GF-D8 (cell line): ENCODE results near the gene POMT2.
A peak's percentile ranks its signal among the peaks of the same experiment; 100 is the strongest.
"Not testable (repeated sequence)": the region's sequence is repeated elsewhere in the genome, so short reads cannot be mapped to it uniquely, and the experiment has no call there.

ENCODE experiments used
- DNase-seq: peaks from one replicate; lab custom pipeline; 2025; lab: John Stamatoyannopoulos, UW

POMT2 gene

GRCh38 chr14:77324816-77325745 is 4.4 kb upstream of the POMT2 start:
- DNase-seq = no peak

- no peak for DNase-seq
Measured at GRCh38 chr14:77324289-77324688, 3.6 kb upstream of the POMT2 start.

DNA sequence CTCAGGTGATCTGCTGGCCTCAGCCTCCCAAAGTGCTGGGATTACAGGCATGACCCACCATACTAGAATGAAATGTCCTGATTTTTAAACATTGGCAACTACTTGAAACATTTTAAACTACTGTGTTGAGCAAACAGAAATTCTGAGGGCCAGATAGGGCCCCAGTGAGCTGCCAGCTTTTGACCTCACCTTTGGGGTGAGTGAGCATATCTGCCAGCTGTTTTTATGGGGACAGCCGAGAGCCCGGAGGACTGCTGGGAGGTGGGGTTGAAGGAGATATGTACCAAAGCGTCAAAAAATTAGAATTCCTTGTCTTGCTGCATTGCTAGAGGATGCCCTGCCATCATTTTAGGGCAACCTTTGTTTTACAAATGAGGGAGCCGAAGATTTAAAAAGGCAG is 2.9 kb upstream of the POMT2 start:
- DNase-seq = no peak

DNA sequence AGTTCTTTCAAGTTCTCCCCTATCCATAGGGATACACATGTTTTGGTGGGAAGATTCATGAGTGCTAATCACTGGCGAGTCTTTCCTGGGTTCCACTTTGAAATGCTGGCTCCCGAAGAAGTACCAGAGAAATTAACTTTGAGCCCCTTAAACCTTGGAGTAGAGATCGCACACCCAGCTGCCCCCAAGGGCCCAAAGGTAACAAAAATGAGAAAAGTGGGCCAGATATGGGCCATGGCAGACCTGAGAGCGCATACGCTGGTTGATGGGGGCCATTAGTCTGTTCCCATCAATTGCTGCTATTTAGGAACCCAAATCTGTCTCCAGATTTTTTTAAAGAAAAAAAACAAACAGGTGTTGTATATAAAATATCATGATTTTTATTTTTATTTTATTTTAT is 2.3 kb upstream of the POMT2 start:
- DNase-seq = no peak

DNA sequence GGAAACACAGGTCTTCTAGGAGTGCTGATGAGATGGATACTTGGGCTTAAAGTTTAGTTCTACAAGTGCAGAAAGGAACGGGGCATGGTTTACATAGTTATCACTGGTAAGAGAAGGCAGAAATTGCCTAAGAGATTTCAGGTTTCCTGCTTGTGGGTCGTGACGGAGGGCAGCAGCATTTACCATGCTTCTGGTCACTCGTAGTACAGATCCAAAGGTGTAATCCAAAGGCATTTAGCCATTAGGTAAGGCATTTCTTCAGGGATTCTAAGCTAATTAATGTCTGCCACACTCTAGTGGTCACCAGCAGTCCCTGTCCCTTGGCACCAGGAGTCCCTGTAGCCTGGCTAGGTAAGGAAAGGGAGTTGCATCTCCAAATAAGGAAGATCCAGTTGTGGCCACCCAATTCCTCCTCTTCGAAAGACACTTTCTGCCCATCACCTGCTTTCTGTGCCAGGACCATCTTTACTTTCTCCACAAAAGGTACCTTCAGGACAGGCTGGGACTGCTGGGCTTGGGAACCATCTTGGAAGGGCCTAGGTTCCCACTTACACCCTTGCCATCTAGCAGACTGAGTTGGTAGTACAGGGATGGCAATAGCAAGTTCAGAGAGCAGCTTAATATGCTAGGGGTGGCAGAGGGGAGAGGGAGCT is 1.7 kb upstream of the POMT2 start:
- peak; percentile 1 for DNase-seq

- no peak for DNase-seq
Measured at GRCh38 chr14:77319422-77319821, 1.3 kb downstream of the POMT2 start.

GRCh38 chr14:77318756-77319155 is 1.9 kb downstream of the POMT2 start:
- not testable (repeated sequence) for DNase-seq

DNA sequence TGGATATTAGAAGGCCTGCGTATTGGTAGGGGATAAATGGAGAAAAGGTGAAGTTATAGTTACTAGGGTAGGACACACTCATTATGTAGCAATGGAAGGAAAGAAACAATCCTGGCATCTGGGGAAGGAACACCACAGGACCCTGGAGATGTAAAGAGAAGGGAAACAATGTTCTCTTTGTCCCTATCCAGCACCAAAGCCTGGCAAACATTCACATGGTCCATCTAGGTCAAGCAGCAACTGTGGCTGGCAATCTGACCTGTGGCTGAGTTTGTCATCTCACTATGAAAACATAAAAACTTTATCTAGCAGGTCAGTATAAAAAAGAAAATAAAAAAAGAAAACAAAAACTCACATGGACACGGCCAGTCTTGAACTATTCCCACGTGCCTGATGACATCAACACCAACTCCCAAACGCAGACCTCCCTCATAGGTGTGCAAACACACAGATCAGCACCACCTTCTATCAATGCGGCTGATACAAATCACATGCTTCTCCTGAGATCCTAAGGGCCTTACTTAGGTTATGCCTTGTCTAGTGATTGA is 2.6 kb downstream of the POMT2 start:
- no peak for DNase-seq

DNA sequence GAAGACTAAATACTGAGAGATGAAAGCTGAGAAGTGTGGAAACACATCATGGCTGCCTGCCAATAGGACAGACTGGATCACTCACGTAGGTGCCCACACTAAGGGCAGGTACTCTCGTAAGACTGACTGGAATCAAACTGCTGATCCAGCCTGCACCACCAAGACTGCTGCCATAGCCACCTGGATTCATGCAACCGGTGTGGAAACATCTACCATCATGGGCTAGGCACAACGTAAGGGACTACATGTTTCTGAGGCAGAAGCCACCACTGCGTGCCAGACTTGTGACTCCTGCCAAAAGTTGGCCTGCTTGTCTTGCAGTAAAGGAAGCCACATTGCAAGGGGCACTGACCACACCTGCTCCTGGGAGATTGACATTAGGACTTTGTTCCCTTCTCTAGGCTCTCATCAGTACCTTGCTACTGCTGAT is 3.8 kb downstream of the POMT2 start:
- DNase-seq = no peak

DNA sequence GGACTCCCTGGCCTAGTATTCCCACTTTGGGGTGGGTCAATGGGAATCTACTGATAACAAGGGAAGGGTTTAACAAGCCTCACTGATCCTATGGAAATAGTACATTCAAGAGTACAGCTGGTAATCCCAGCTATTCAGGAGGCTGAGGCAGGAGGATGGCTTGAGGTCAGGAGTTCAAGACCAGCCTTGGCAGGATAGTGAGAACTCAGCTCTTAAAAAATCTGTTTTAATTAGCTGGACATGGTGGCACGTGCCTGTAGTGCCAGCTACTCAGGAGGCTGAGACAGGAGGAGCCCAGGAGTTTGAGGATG is 4.5 kb downstream of the POMT2 start:
- no peak for DNase-seq

- DNase-seq = no peak
Measured at GRCh38 chr14:77314539-77315457, 5.9 kb downstream of the POMT2 start.

DNA sequence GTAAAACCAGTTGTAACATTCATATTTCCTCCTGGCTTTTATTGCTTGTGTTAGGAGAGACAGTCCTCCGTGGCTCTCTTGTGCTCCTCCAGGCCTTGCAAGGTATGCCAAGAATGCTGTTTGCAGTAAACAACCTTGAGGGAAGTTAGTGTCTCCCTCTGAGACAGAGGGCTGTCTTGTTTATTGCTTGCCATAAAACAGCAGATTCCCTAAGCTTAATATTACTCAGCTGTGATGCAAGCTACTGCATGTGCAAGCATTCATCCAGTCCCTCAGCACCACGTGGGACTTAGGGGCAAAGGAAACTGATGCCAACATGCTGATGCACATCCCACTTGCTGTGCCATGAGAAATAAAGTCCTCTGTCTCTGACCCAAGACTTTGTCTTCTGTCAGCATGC is 6.6 kb downstream of the POMT2 start:
- no peak for DNase-seq

GRCh38 chr14:77313371-77313770 is 7.3 kb downstream of the POMT2 start:
- DNase-seq = no peak

DNA sequence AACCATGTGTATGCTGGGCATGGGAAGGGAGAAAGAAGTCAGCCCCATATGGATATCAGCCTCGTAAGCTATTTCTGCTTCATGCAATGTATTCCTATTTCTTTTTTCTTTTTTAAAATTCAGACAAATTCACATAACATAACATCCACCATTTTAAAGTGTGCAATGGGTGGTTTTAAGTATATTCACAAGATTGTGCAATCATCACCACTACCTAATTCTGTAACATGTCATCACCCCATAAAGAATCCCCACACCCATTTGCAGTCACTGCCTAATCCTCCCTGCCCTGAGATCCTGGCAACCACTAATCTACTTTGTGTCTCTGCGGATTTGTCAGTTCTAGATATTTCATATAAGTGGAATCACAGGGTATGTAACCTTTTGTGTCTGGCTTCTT is 9.5 kb downstream of the POMT2 start:
- no peak for DNase-seq

DNA sequence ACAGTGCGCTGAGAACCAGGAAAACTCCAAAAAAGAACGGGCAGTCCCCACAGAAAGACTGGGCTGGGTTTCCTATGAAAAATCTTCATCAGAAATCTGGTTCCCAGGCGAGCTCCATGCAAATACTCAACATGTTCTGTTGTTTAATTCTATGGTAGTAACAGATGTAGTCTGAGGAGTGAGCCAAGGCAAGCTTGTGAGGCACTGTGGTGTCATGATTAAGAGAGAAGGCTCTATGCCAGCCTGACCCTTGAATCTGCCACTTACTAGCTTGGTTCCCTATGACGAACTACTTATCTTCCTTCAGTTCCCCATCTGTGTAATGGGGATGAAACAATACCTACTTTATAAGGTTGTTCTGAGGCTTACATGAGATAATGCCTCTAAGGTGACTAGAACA is 10.7 kb downstream of the POMT2 start:
- no peak for DNase-seq

- DNase-seq = peak; percentile 32
Measured at GRCh38 chr14:77309131-77309530, 11.6 kb downstream of the POMT2 start.

- no peak for DNase-seq
Measured at GRCh38 chr14:77306851-77307496, 13.7 kb downstream of the POMT2 start.

- no peak for DNase-seq
Measured at GRCh38 chr14:77306416-77306815, 14.3 kb downstream of the POMT2 start.

GRCh38 chr14:77305696-77306095 is 15.0 kb downstream of the POMT2 start:
- no peak for DNase-seq

DNA sequence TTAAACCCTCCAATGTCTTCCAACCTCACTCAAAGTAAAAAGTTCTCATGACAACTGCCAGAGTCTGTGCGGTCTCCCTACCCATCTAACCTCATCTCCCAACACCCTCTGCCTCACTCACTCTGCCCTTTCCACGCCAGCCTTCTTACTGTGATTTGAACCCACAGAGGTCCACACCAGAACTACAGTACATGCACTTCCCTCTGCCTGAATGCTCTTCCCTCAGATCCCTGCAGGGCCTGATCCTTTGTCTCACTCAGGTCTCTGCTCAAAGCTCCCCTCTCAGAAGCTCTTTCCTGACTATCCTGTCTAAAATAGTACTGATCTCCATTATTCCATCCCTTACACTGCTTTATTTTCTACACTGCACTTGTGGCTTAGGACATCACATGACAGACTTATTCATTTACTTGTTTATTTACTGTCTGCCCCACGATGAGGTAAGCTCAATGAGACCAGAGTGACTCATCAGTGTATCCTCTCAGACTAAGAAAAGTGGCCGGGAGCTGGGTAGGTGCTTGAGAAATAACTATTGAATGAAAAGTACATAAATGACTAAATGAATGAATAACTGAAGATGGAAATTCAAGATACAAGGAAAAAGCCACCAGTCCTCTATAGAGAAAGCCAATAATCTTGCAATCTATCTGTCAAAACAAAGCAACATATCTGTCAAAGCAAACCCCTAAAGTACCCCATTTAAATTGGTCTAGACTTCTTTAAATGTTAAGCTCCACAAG is 17.1 kb downstream of the POMT2 start:
- no peak for DNase-seq

- DNase-seq = no peak
Measured at GRCh38 chr14:77302926-77303325, 17.8 kb downstream of the POMT2 start.
